GM12865 (cell line): ENCODE results near the gene SH3PXD2A.
A peak's percentile ranks its signal among the peaks of the same experiment; 100 is the strongest.

Source experiments
- DNase-seq: peaks from one replicate; pipeline ENCODE4 v3.0.0; 2010; ENCODE audit warnings: low read depth
- H3K4me3 ChIP-seq: 2 replicates; pipeline ENCODE4 v1.5.1; 2011; ENCODE audit warnings: mild to moderate bottlenecking, low read depth, low read length, control low read depth
- CTCF ChIP-seq: IDR thresholded peaks from 2 replicates; pipeline ENCODE4 v1.5.1; 2011; ENCODE audit warnings: low read length, control low read depth, low read depth, inconsistent platforms; ENCODE audit not compliant: insufficient read depth; ENCODE audit errors: missing control alignments

The SH3PXD2A gene

DNA sequence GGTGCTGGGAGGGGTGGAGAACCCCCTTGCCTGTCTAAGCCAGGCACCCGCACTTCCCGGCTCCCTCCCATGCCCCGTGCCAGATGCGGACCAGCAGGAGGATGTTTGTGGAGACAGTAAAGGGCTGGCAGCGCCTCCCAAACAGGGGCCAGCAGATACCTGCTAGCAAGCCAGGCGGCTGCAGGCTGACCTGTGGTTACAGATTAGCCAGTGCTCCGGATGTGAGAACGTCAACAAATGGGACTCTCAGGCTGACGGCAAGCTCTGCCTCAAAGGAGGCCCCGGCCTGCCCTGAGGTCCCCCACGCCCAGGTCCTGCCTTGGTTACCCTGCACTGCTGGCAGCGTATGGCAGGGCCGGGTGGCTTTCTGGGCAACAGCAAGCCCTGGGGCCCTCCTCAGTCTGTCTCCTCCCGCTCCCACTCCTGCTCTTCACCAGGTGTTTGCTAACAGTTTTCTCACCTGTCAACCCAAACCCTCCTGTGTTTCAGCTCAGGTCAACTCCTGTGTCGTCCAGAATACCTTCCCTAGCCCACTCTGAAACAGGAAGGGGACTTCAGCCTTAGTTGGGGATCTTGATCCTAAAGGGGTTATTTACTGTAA lies 276.5 kb downstream of the SH3PXD2A start:
- TF ChIP-seq CTCF = no peak
- DNase-seq = peak; percentile 66
- no peak overlapping the region for H3K4me3 ChIP-seq

- no peak for DNase-seq
Observed at GRCh38 chr10:103576862-103577261, 278.5 kb downstream of the SH3PXD2A start.

DNA sequence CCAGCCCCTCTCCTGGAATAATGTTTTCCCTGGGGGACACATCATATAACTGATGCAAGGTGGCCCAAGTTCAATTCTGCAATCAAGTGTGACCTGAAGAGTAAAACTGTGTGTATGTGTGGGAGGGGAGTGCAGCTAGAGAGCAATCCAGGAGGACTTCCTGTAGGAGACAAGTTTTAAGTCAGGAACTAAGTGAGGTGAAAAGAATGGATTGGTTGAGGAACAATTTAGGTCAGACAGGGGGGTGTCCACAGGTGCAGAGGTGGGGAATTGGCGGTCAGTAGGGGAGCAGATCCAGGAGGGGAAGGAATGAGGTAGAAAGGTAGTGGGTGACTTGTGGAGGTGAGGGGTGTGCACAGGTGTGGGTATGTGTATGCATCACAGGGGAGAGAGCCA lies 279.3 kb downstream of the SH3PXD2A start:
- no peak for TF ChIP-seq CTCF

More at GRCh38 chr10:103576862-103577261, 278.5 kb downstream of the SH3PXD2A start:
- no peak overlapping the region for H3K4me3 ChIP-seq
- TF ChIP-seq CTCF = no peak

DNA sequence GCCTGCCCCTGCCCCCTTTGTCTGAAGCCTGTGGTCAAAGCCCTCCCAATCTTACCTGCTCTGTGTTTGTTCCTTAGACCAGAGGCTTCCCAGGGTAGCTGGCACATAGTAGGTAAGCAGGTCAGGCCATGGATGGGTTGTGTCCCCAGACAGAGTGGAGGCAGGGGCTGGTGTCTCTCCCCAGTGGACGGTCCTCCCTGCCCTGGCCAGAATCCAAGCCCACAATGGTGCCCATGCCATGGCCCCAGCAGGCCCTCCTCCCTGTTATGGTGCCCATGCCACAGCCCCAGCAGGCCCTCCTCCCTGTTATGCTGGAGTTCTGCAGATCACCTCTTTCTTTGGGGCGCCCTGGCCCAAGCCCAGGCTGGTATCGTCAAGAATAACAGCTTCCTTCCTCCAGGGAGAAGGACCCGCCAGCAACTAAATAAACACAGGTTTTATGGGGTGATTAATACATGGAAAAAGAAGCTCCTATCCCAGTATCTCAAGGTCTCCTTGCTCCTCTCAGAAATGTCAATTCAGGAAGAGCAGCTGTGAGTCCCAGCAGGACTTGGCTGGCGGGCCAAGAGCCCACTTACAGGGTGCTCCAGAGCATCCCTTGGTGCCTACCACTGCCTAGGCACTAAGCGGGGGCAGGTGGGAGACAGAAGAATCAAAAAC lies 279.8 kb downstream of the SH3PXD2A start:
- no peak overlapping the region for H3K4me3 ChIP-seq
- no peak for TF ChIP-seq CTCF
- no peak for DNase-seq

More for the DNA sequence above, 279.3 kb downstream of the SH3PXD2A start:
- no peak for DNase-seq
- H3K4me3 ChIP-seq = no peak overlapping the region

DNA sequence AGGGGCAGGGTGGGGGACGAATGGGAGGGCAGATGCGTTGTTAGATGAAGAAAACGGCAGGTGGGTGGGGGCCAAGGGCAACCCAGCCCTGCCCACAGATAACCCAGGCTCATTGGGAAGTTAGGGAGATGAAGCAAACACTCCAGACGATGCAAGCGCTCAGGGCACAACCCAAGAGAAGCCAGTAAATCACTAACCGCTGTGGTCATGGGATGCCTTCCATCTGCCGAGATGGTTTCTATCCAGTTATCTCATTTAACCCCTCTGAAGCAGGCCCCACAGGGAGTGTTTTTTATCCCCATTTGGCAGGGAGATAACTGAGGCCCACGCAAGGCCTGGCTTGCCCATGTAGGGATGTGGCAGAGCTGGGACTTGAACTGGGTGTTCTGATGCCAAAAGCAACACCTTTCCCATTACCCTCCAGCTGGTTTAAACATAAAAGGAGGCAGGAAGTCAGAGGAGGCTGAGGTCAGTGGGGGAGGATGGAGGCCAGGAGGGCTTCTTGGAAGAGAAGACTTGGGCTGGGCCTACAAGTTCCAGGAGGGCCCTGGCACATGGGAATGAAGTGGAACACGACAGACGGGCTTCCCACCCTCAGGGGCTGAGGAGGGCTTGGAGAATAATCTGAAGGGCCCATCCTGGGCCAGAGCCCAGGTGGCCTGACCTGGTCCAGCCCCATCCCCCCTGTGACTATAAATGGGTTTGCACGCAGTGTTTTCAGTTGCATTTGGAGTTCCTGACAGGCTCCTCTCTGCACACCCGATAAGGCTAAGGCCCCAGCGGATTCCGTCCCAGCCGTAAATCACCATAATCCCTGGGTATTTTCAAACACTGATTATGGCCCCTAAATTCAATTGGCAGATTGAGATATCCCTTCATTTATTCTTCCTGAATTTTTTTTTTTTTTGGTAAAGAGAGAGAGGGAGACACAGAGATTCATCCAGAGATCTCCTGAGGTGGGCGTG lies 281.0 kb downstream of the SH3PXD2A start:
- H3K4me3 ChIP-seq = no peak overlapping the region
- no peak for TF ChIP-seq CTCF
- DNase-seq = no peak

GRCh38 chr10:103573205-103573487 lies 282.2 kb downstream of the SH3PXD2A start:
- no peak for TF ChIP-seq CTCF
- DNase-seq = no peak

More at GRCh38 chr10:103573205-103573487, 282.2 kb downstream of the SH3PXD2A start:
- H3K4me3 ChIP-seq = no peak overlapping the region
